DMS53 treated with DMSO at 0.1 percent for 48 hours (cell line): ENCODE measurements around the gene RIF1.
"Not testable (repeated sequence)": the region's sequence is repeated elsewhere in the genome, so short reads cannot be mapped to it uniquely, and the experiment has no call there.

Experiments
- DNase-seq: peaks from one replicate; lab custom pipeline; 2025; ENCODE audit not compliant: unreplicated experiment; lab: John Stamatoyannopoulos, UW

The RIF1 gene

DNA sequence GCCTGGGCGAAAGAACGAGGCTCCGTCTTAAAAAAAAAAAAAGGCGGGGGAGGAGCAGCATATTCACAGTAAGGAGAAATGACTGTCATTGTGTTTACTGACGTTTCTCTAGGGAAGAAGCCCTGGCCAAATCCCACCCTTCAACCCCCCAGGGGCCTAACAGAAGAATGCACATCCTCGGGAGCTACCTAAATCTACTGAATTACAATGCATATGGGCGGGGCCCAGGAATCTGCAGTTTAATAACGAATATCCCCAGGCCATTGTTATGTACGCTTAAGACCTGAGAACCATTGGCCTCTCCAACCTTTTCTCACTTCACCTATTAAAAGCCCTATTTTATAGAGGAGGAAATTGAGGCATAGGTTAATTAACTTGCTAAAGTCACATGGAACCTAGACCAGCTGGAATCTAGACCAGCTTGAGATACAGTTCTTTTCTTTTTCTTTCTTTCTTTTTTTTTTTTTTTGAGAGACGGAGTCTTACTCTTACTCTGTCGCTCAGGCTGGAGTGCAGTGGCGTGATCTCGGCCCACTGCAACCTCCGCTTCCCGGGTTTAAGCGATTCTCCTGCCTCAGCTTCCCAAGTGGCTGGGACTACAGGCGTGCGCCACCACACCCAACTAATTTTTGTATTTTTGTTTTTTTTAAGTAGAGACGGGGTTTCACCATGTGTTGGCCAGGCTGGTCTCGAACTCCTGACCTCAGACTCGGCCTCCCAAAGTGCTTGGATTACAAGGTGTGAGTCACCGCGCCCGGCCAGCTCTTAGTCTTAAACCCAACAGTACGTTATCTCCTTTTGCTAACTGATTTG lies 708 bp upstream of the RIF1 start:
- no peak for DNase-seq

DNA sequence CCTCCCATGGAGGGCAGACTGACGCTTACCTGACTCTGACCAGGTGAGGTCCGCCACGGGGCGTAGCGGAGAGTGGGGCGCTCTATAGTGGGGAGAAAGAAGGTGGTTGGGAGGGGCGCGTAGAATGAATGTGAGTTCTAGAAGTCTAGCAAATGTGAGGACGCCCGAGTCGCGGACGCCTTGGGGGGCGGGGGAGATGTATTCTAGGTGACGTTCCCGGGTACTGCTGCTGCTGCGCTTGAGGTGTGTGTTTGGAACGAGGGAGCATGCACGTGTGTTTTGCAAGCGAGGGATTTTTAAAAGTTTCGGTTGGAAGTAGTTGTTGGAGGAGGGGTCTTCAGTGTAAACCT lies 758 bp downstream of the RIF1 start:
- no peak for DNase-seq

DNA sequence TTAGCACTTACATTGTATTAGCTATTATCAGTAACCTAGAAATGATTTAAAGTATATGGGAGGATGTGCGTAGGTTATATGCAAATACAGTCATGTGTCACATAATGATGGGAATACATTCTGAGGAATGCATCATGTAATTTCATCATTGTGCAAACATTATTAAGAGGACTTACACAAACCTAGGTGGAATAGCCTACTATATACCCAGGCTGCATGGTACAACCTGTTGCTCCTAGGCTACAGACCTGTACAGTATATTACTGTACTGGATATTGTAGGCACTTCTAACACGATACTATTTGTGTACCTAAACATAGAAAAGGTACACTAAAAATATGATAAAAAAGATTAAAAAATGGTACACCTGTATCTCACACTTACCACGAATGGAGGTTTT lies 7.9 kb downstream of the RIF1 start:
- no peak for DNase-seq

DNA sequence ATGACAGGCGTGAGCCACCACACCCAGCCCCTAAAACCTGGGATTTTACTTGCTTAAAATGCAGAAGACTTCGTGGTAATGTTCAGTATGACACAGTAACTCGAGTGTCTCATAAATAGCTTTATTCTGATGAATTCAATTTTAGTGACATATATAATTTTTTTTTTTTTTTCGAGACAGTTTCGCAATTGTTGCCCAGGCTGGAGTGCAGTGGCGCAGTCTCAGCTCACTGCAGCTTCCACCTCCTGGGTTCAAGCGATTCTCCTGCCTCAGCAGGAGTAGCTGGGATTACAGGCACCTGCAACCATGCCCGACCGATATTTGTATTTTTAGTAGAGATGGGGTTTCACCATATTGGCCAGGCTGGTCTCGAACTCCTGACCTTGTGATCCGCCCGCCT lies 12.0 kb downstream of the RIF1 start:
- DNase-seq: not testable (repeated sequence)

DNA sequence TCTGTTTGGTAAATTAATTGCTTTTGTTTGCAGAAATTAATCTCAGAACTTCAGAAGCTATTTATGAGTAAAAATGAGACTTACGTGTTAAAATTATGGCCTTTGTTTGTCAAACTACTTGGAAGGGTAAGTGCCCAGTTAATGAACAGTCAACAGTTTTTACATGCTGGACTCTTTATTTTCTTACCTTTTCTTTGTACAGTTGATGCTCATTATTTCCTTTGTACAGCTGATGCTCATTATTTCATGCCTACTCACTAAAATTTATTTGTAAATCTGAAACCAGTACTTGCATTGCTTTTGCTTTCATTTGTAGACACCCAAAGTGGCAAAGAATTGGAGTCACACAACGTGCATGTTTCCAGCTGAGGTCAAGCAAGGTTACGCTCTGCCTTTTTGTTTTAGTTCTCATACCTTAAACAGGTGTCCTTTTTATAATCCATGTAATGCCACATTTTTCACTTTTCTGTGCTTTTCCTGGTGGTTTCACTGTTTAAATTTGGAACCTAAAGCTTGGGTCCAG lies 13.3 kb downstream of the RIF1 start:
- no peak for DNase-seq

DNA sequence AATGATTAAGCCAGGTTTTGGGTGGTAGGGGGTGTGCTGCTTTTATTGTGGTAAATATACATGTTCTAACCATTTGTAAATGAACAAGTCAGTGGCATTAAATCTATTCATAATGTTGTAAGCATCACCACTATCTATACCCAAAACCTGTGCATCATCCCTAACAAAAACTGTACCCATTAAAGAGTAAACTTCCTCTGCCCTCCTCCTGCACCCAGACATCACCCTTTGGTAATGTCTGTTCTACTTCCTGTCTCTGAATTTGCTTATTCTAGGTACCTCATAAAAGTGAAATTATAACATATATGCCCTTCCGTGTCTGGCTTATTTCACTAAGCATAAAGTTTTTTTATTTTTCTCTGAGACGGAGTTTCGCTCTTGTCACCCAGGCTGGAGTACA lies 14.1 kb downstream of the RIF1 start:
- no peak for DNase-seq

DNA sequence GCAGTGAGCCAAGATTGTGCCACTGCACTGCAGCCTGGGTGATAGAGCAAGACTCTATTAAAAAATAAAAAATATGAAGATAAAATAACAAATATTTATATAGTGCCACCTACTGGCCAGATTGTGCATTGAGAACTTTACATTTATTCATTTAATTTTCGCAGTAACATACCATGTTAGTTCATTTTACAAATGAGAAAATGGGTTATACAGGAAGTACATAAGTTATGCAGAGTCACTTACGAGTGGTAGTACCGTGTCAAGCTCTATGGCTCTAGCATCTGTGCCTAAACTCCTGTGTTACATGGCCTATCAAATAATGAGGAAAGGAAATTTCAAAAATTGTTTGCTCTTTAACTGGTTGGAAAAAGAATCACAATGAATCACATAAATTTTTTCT lies 27.9 kb downstream of the RIF1 start:
- DNase-seq: no peak

DNA sequence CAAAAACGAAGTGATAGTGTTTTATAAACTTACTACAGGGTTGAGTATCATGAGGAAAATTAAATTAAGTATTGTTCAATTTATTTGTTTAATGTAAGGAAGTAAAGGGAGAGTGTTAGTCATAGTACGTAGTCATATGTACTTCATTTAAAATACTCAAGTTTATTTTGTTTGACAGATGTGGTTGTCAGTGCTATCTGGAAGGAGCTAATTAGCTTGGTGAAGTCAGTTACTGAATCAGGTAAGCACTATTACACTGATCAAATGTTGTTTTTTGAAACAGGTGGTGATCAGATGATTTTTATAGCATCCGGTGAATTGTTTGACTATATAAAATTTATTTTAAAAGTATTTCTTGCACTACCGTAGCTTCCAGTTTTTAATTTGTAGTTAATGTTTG lies 28.8 kb downstream of the RIF1 start:
- DNase-seq: no peak

DNA sequence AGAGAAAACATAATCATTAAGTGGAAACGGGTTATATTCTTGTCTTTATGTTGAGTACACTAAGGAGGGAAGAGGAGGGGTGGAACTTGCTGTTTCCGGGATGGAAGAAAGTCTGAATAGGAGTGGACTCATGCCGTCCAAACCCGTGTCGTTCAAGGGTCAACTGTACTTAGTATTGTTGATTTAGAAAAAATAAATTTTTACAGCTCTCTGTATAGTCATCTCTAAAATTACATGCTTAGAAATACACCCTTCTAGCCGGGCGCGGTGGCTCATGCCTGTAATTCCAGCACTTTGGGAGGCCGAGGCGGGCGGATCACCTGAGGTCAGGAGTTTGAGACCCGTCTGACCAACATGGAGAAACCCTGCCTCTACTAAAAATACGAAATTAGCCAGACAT lies 29.4 kb downstream of the RIF1 start:
- no peak for DNase-seq

DNA sequence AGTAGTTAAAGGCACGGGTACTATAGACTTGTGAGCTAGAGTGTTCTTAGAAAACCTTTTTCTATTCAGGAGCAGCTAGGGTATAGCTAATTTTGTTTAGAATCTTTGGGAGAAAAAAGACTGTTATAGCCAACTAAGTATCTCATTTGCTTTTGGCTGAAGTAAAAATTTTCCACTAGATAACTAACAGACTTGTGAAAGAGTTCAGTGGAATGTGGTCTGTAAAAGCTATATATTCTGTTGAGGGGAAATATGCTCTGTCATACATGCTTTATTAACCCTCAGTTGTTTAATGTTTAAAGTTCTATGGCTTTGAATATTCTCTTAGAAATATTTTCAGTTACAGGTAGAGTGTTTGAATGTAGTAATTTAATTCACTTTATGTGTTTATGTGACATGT lies 49.7 kb downstream of the RIF1 start:
- DNase-seq: no peak

DNA sequence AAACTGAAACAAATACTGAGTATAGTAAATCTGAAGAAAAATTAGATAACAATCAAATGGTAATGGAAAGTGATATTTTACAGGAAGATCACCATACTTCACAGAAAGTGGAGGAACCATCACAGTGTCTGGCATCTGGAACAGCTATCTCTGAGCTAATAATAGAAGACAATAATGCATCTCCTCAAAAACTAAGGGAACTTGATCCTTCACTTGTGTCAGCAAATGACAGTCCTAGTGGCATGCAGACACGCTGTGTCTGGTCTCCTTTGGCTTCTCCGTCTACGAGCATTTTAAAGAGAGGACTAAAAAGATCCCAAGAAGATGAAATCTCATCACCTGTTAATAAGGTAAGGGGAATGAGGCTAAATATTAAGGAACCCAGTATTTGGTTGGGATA lies 56.1 kb downstream of the RIF1 start:
- DNase-seq: no peak

DNA sequence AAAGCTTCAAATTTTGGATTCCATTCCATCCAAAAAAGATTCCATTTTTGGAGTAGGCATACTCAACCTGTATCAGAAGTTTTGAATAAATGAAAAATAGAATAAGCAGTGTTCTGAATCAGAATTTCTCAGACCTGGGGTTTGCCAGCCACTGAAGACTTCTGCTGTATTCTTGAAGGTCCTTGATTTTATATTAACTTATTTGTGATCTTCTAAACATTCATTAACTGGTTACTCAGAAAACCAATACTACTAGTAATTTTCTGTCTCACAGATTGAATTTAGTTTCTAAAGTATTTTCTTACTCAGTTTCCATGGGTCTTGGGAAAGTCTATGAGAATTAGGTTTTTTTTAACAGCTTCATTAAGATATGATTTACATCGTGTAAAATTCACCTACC lies 60.9 kb downstream of the RIF1 start:
- DNase-seq: no peak

DNA sequence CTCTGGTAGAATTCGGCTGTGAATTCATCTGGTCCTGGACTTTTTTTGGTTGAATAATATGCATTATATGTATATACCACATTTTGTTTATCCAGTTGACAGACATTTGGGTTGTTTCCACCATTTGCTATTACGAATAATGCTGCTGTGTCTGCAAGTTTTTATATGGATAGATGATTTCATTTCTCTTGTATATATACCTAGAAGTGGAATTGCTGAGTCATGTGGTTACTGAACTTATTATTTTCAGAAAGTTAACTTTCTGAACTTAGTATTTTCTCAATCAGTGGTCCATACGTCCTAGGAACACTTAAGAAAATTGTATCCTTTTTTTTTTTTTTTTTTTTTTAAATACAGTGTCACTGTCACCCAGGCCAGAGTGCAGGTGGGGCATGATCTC lies 63.3 kb downstream of the RIF1 start:
- no peak for DNase-seq

DNA sequence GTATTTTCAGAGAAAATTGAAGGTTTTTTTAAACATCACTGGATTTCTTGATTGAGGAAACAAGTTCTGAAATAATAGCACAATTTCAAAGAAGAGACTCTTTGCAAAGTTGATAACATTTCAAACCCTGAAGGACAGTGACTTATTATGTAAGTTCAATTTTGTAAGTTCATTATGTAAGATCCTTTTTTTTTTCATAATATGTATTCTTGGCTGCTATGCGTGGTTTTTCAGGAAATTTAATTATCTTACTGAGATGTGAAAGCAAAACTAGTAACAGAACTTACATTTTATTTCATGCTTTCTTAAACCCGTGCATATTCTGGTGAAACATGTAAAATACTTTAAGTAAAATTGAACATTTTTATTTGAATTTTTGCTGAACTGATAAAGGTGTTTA lies 65.4 kb downstream of the RIF1 start:
- no peak for DNase-seq

DNA sequence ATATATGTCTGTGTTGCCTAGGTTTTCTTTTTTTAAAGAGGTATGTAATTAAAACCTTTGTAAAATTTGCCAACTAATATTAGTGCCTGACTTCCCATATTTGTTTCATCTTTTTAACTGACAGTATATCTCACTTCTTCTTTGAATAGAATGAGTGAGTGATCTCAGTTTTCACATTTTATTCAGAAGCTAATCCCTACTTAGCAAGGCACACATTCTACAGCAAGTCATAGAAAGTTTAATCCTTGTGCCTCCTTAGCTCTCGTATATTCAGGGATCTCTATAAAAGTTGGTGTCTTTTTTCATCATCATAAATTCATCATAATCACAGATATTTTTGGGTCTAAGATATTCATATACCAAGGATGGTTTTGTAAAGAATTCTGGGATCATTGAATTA lies 66.6 kb downstream of the RIF1 start:
- no peak for DNase-seq

DNA sequence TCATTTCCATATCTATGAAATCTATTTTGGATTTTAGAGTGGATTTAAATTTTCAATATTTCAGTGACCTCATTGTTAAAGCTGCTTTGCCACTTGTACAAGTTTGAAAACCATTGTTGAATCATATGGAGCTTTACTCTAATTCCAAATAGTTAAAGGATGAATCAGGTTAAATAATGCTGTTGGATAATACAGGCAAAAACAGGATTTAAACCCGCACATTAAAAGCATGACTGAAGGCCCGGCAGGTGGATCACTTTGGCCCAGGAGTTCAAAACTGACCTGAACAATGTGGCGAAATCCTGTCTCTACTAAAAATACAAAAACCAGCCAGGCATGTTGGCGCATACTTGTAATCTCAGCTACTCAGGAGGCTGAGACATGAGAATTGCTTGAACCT lies 68.3 kb downstream of the RIF1 start:
- DNase-seq: no peak

DNA sequence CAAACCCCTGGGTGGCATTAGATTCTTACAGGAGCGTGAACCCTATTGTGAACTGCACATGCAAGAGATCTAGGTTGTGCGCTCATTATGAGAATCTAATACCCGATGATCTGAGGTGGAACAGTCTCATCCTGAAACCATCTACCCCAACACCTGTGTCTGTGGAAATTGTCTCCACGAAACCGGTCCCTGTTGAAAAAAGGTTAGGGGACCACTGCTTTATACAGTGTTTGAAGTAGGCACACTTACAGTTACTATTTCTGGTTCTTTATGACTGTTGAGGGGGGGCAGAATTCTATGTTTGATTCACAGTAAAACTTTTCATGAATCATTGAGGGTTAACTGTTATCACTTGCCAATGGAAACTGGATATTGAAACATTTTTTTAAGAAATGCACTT lies 72.0 kb downstream of the RIF1 start:
- no peak for DNase-seq

DNA sequence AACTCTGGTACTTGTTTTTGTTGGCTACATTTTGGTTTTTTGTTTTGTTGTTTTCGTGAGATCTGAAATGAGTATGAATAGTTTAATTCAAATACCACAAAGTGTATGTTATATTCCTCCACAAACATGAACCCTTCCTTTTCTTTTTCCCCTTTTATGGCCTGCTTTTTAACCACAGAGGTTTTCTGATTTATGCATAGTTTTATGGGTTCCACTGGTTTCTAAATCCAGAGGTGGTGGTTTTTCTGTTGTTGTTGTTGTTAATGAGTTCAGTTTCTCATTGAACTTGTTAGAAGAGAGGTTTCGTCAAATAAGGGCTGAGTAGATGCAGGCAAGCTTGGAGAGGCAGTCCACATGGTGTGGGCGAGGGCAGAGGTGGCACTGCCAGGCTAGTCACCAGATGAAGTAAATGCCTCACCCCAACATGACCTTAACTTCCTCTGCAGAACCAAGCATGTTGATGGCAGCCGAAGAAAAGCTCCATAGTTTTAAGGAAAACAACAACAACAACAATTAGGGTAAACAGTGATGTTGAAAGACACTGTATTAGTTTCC lies 72.5 kb downstream of the RIF1 start:
- no peak for DNase-seq

DNA sequence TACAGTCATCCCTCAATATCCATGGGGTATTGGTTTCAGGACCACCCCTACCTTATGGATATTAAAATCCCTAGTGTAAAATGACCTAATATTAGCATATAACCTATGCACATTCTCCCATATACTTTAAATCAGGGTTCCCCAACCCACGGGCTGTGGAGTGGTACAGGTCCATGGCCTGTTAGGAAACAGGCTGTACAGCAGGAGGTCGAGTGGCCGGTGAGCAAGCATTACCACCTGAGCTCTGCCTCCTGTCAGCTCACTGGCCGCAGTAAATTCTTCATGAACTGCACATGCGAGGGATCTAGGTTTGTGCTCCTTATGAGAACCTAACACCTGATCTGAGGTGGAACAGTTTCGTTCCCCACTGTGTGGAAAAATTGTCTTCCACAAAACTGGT lies 73.8 kb downstream of the RIF1 start:
- DNase-seq: no peak

DNA sequence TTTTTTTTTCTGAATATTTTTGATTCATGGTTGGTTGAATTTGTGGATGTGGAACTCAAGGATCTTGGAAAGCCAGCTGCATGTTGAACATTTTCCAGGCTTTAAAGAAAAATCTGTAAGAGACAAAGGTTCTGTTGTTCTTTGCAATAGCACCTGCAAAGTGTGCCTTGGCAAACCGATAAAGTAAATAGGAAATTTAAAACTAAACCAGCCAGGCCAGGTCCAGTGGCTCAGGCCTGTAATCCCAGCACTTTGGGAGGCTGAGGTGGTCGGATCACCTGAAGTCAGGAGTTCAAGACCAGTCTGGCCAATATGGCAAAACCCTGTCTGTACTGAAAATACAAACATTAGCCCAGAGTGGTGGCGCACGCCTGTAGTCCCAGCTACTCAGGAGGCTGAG lies 74.4 kb downstream of the RIF1 start:
- no peak for DNase-seq

DNA sequence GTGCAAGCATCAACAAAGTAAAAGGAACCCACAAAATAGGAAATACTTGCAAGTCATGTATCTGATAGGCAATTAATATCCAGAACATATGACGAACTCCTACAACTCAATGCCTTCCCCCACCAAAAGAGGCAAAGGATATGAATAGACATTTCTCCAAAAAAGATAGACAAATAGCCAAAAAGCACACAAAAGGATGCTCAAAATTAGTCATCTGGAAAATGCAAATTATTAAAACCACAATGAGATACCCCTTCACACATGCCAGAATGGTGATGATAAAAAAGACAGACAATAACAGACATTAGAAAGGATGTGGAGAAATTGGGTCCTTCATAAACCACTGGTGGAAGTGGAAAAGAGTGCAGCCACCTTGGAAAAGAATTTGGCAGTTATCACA lies 76.4 kb downstream of the RIF1 start:
- DNase-seq: no peak

DNA sequence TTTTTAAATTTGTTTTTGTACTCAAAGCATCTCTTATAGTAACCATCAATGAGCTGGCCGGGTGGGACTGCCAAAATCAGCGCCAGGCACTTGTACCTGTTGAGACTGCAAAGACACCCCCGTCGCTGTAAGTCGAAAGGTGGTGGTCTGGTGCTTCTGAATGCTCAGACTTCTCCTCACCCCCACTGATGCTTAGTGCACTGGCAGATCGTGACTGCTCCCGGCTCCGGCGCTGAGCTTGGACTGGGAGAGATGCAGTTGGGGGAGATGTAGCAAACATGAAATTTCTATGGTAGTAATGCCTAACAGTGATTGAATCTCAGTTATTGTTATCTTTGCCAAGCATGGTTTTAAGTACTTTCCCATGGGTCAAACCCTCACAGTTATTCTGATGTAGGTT lies 80.6 kb downstream of the RIF1 start:
- no peak for DNase-seq

DNA sequence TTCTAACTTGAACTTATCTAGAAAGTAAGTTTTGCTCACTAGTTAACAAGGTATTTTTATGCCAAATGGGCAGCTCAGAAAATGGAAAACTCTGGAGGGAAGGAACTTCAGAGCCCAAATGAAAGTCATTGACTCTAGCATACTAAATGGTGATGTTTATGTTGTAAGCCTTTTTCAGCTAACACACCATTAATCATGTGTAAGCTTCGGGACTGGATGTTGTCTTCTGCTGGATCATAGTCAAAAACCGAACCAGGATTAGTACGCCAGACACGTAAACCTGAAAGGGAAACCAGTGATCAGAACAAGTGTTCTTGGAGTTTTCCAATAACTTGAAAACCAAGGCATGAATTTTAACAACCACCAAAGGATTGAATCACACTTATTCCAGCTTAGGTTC lies 81.8 kb downstream of the RIF1 start:
- DNase-seq: no peak
